HG02973 (cell line): ENCODE data around the gene GNB4.

ENCODE experiments used
- ATAC-seq: cut with Tn5 transposase; IDR thresholded peaks from one replicate; pipeline ENCODE4 v1.9.1; 2021; ENCODE audit warnings: moderate library complexity; ENCODE audit not compliant: unreplicated experiment

The GNB4 gene

DNA sequence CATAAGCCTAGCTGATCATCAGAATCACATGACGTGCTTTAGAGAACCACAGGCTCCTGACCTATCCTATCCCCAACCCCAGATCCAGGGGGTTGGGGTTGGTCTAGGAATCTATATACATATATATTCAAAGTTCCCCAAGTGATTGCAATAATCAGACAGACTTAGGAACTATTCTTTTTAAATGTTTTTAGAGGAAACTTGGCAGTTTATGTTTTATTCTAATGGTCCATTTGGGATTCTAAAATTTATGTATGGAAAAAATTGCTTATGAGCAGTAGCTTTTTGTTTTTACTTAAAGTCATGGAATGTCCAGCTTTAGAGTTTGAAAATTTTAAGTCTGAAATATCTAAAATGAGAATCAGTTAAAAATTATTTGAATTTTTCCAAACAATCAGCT is 81.6 kb downstream of the GNB4 start:
- ATAC-seq: no peak

- ATAC-seq: no peak
Measured at GRCh38 chr3:179363332-179363731, 87.9 kb downstream of the GNB4 start.

- ATAC-seq: no peak
Measured at GRCh38 chr3:179355996-179356395, 95.3 kb downstream of the GNB4 start.

GRCh38 chr3:179348325-179349013 is 102.8 kb downstream of the GNB4 start:
- ATAC-seq: peak; percentile 69

GRCh38 chr3:179347345-179348194 is 103.7 kb downstream of the GNB4 start, which contains the start of gene MFN1:
Gene MFN1, plus strand, starts transcription at chr3:179347709. Its CDS starts 1,143 bp downstream, at chr3:179348852.
- peak; percentile 88 for ATAC-seq
